RPMI7951 (cell line): ENCODE data around the gene AP3B2. TPM values are rescaled to one million over a fixed set of nuclear protein-coding genes. Genes with fewer than 3 reads are reported as not detected.
"Not testable (repeated sequence)": the region's sequence is repeated elsewhere in the genome, so short reads cannot be mapped to it uniquely, and the experiment has no call there.

Source experiments
- DNase-seq: peaks from one replicate; pipeline ENCODE4 v3.0.0-alpha.2; 2012; ENCODE audit warnings: low read depth
- total RNA-seq: library from RNA; depleted of rRNA; stranded (reverse); fragments of >200 nt; shearing (Covaris generic); gene quantifications from 2 replicates; pipeline ENCODE4 v1.2.3, GENCODE V29; 2014

AP3B2 gene
- total RNA-seq, 1 experiment from 2014 or later, result 1.4 TPM

DNA sequence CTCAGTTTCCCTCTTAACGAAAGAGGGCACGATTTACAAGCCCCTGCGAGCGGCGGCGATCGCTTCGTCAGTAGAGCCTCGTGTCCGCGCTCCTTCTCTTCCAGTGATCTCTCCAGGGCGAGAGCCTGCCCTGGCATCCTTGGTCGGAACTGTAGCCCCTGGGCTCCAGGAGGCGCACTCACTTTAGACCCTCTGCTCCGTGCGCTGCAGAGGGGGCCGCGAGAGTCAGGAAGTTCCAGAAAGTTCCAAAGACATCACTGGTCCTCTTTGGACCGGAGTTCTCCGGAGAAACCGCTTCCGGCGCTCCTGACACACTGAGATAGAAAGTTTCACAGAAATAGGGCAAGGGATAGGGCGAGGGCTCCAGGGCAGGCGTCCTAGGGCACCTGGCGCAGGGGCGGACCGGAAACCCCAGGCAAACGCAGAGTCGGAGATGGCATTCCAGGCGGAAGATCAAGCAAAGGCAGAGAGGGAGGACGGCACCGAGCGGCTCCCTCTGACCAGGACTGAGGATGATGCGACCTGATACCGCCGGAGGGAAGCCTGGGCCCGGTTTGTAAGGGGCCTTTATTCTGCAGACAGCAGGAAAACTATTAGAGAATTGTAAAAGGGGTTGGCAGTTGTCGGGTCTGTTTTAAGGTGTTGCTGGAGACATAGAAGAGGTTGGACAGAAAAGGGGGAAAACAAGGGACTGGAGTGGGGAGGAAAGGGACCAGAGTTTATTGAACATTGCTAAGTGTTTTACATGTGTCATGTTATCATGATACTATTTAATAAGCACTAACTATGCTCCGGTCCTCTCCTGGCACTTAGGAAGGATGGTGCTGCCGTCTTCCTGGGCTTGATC lies 61.2 kb downstream of the AP3B2 start:
- DNase-seq, result peak; percentile 24

DNA sequence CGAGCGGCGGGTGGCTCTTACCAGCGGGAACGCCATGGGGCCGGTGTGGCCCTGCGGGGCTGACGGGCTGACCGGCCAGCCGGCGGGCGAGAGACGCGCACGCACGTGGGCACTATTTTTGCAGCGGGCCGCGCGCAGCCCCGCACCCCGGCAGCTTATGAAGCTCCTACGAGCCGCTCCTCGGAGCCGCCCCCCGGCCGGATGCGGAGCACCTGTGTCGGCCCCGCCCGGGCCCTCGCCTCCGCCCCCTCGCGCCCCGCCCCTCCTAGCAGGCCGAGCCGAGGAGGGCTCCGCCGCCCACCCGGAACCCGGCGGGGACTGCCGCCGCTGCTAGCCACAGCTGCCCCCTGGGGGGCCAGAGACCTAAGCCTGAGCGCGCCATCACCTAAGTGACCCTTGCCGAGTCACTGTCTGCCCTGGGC lies 61.8 kb downstream of the AP3B2 start:
- DNase-seq, result no peak

DNA sequence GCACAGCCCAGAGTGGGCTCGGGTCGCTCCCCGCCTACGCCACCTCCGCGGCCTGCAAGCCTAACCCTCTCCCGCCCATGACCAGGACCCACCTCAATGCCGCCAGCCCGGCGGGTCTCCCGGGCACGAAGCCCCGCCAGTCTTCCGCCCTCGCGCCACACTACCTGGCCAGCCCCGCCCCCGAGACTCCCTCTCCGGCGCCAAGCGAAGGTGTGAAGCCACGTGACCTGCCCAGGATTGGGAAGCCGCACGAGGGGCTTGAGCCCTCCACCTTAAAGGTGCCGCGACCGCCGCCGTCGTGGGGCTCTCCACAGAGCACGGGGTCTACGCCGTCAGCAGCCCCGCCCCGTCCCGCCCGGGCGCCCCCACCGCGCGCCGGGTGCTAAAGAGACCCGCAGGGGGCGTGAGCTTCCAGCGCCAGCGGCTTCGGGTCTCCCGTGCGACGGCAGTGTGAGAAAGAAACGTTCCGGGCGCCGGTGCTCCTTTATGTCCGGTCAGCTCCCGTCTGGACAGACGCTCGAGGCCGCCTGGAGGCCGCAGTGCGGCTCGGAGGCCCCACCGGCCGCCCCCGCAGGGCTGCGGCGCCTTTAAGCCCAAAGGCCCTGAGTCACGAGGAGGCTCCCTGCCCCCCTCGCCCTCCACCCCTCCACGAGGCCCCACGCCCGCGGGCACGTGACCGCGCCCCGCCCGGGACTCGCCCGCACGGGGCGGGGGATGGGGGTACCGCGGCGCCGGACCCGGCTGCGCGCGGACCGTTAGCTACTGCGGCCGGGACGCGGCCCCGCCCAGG lies 62.4 kb downstream of the AP3B2 start, which contains the start of gene CPEB1:
CPEB1 (minus strand) TSS at position 319 of the 790 bp plus-strand sequence. CDS start 18,904 bp downstream, outside the sequence.
- peak; percentile 75 for DNase-seq

DNA sequence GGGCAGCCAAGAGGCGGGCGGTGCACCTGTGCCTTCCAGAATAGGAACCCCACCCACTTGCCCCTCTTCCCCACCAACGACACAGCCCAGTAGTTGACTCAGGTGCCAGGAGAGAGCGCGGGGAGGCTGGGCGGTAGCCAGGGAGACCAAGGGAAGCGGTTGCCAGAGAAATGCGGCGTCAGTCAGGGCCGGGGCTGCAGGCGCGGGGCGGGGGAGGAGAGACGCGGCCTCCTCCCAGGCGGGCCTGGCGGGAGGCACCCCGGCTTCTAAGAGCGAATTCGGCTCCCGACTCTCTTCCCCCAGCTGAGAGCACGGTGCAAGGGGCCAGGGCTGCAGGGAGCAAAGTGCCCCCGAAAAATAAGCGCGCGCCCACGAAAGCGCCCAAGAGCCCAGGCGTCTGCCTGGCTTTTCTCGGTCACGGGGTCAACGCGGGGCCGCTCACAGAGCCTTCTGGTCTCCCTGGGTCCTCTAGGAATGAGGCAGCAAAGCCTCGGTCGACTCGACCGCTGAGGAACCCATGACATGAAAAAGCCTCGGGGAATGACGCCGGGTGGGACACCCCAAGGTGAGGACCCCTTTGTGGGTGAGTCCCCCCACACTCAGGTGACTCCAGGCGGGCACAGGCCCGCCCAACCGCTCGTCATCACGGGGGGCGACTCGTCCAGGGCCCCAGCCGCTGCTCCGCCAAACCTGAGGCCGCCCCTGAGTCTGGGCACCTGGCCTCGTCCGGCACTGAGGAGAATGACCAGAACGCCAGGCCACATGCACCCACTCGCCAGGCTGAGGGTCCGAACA lies 63.2 kb downstream of the AP3B2 start:
- no peak for DNase-seq

DNA sequence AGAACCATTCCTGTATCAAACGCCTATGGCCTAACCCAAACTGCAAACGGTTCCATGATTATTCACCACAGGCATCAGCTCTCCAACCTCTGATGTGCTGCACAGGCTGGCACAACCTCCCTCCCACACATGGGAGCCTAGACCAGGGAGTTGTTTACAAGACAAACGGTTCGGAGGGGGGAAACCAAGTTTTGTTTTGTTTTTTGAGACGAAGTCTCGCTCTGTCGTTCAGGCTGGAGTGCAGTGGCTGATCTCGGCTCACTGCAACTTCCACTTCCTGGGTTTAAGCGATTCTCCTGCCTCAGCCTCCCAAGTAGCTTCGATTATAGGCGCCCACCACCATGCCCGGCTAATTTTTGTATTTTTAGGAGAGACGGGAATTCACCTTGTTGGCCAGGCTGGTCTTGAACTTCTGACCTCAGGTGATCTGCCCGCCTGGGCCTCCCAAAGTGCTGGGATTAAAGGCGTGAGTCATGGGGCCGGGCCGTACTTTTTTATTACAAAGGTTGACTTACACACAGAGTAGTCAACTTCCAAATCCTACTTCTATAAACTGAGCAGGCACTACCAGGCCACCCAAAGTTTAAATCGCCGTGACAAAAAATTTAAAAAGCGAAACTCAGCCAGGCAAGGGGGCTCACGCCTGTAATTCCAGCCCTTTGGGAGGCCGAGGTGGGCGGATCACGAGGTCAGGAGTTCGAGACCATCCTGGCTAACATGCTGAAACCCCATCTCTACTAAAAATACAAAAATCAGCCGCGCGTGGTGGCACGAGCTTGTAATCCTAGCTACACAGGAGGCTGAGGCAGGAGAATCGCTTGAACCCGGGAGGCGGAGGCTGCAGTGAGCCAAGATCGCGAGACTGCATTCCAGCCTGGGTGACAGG lies 64.5 kb downstream of the AP3B2 start:
- not testable (repeated sequence) for DNase-seq

DNA sequence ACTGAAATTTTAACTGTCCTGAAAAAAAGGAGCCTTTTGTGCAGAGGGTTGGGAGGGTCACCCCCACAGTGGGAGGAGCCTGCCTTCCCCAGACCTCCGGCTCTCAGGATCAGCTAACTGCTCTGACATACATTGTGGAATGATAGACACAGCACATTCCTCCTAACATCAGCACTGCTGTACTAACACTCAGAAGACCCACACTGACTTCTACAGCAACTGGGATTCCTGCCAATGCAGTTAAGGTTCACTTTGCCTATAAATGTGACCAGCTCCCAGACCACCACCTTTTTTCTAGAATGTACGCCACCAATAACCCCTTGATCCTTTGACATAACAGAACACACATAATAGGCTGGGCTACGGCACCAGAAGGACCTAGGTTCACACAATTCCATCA lies 65.7 kb downstream of the AP3B2 start:
- peak; percentile 13 for DNase-seq

DNA sequence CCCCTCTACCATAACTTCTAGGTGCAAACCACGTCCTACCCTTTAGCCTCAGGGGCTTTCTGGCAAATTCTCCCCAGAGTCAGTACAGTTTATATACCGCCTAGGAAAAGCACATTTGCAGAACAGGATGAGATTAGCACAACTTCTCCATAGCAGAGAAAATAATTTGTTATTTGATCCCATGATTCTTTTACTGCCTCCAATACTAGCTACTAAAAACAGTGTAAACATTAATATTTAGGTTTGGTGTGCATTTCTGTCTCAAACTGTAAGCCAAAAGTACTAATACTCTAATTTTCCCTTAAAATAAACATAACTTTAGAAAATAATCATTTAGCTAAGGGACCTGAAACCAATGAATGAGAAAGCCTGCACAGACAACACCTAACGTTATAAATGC lies 67.0 kb downstream of the AP3B2 start:
- DNase-seq, result no peak

DNA sequence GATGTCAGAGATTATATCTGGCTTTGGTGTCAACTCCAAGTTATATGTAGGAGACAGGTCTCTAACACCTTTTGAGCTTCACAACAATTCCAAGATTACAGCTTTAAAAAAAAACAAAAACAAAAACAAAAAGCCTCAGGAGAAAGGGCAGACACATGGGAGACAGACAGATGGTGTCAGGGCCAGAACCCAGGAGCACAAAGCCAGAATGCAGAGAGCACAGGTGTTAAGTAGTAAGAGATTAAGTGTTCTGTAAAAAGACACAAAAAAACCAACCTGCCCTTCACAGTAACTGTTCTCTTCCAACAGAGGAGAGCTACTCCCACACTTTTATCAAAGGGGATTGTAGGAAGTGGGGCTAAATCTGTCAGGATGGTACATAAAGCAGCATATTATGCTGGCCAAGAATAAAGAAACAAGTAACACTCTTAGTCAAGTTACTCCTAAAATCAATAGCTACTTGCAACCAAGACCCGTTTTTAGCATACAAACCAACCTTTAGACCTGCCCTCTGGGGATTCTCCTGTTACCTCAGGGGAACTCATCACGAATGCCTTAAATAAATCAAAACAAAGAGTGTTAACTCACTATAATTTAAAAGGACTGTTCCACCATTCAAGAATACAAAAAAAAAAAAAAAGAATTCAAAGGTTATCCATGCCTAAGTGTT lies 68.4 kb downstream of the AP3B2 start:
- no peak for DNase-seq

DNA sequence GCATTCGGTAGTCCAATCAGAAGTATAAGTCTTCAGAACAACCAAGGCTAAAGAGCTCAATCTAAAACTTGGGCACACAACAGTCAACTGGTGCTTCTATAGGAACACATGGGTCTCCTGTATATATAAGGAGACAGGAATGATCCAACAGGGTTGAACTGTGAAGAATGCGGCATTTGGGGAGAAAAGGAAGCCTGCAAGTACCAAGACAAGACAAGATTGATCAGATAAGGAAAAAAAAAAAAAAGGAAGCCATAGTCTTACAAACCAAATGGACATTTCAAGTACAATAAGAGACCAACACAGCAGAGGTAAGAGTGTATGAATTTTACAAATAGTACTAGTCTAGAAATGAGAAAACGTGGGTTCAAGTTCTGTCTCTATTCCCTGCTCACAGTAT lies 69.0 kb downstream of the AP3B2 start:
- no peak for DNase-seq

DNA sequence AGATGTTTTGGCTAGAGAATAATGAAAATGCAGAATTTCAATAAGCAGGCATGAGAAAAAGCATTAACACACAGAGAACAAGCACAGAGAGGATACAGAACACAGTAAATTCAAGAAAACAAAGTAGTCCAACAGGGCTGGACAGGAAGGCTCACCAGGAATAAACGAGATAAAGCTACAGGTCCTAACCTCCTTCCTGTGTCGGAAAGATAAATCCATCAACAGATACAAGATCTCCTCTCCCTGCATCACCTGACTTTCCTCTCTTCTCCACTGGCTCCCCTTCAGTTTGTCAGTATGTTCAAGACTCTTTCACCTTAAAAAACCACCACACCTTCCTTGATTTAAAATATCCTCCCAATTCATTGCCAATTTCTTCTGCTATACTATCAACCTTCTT lies 73.9 kb downstream of the AP3B2 start:
- no peak for DNase-seq

DNA sequence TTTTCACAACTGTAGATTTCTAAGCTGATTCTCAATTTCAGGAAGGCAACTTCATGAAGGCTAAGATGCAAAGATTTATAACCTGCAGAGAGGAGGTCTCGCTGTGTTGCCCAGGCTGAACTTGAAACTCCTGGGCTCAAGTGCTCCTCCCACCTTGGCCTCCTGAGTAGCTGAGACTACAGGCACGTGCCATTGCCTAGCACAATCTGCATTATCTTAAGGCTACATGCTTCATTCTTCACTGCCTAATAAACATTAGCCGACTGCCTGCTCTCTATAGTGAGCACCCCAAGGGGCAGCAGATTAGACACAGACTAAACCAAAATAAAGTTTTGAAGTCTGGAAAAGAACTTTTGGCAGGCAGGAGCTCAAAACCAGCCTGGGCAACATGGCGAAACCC lies 79.6 kb downstream of the AP3B2 start:
- DNase-seq, result no peak

DNA sequence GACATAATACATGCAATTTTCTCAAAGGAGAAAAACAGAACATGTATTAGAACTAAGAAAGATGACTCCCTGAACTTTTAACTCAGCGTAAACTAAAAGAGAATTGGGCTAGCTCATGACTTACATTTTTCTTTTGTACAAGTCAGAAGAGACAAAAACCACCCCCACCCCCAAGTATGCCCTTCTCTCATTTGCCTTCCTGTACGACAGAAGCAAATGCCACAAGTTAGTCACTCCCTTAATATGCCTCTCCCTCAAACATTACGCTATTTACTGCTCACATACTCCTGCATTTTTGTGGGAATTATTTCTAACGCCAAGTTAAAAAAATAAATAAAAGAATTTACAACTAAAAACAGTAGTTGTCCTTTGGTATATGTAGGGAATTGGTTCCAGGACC lies 84.5 kb downstream of the AP3B2 start:
- DNase-seq, result no peak

DNA sequence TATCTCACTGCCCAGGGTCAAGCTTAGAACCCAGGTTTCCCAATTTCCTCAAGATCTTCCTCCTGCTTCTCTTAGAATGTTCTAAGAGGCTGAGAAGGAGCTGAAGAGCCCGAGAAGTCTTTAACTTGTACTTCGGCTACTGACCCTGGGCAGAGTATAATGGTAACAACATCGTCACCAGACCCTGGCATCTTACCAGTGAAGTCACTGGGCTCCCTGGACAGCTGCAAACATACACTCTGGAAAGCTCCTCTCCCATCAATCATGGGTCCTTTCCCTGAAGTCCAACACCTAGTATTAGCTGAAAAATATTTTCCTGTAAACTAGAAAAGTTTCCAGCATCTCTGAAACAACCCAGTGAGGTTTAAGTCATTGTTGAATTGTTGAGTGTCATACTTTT lies 85.2 kb downstream of the AP3B2 start:
- no peak for DNase-seq

DNA sequence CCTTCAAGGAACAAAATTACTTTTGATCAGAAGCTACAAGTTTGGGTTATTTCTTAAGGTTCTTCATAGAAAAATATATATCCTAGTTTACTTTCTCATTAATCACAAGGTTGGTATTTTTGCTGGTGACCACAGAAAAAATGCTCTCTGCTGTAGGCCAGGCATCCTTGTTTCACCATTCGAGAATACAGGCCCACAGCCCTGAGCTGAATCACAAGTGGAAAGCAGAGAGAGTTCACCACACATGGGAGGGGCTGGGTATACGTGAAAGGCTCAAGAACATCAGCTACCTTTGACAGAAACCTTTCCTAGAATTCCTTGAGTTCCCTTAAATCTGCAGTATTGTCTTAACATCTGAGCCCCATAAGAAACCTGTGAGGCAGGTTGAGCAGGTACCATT lies 85.7 kb downstream of the AP3B2 start:
- no peak for DNase-seq

DNA sequence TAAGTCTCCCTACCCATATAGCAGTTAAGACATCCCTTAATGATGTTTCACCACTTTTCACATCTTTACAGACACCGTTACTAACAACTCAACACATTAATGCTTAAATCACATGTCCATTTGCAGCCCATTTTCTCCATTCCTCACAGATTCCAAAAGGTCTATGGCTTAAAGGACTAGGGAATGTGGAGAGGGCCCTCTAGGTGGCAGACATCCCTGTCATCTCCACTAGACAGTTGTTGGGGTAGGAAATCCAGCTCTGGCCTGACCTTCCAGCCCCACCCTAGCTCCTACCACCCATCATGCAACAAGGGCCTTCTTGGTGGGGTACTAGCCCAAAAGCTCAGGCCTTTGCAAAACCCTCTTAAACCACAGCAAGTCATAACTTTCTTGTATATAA lies 87.7 kb downstream of the AP3B2 start:
- peak; percentile 32 for DNase-seq

DNA sequence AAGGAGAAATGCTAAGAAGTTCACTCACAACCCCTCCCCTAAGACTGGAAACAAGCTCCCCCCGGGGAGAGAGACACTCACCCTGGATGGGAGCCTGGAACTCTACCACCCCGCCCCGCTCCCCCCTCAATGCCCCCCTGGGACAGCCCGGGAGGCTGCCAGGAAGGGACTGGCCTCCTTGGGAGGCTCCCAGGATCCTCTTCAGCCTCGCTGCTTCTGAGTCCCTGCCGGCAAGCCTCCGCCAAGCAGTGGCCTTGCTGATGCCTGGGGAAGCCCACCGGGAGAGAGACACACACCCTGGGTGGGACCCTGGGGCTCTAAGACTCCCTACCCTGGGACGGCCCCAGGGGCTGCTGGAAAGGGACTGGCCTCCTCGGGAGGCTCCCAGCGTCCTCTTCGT lies 95.9 kb downstream of the AP3B2 start:
- DNase-seq, result no peak

DNA sequence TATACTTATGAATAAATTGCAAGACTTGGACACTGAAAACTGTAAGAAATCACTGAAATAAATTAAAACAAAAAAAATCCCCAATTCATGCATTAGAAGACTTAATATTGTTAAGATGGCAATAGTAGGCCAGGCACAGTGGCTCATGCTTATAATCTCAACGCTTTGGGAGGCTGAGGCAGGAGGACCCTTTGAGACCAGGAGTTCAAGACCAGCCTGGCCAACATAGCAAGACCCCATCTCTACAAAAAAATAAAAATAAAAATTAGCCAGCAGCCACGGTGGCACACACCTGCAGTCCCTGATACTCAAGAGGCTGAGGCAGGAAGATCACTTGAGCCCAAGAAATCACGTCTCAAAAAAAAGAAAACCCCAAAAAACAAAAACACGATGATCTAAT lies 98.3 kb downstream of the AP3B2 start:
- no peak for DNase-seq
